Measurements from ENCODE around the gene SSB. TPM values are rescaled to one million over a fixed set of nuclear protein-coding genes. Genes with fewer than 3 reads are reported as not detected.

Gene SSB
- total and polyA plus RNA-seq, 9 of the 15 experiments (the other 6 are each of a cell fraction or from before 2014, with no cell fraction given) = 317 to 849 (median 515) TPM

- peak; percentile 43; the same call in 1 of the 2 replicates for TF ChIP-seq MAX (CRISPR knock-in tag; IDR thresholded peaks at IDR 0.05)
- TF ChIP-seq CTCF (IDR thresholded peaks at IDR 0.05 in 2 of 3, conservative IDR thresholded peaks at IDR 0.05 in 1 of 3; ENCODE audit: insufficient read depth in 2 of 3, low read depth in 1 of 3, low read length in 3 of 3) = peak; percentile 25 to 27 (median 27); a peak in 2 of 6 replicates
- no peak for TF ChIP-seq XRCC5 (IDR thresholded peaks at IDR 0.05; ENCODE audit: low read depth, low read length)
- TF ChIP-seq GTF3C2 (IDR thresholded peaks at IDR 0.05; ENCODE audit: borderline replicate concordance, extremely low read depth, insufficient read length) = no peak
- no peak for TF ChIP-seq HMGN3 (IDR thresholded peaks at IDR 0.05; ENCODE audit: borderline replicate concordance, extremely low read depth, insufficient read length, low read depth, low read length)
- no peak for TF ChIP-seq U2AF2 (optimal IDR thresholded peaks at IDR 0.05; ENCODE audit: low read depth, low read length)
- no peak for TF ChIP-seq ARID3A (IDR thresholded peaks at IDR 0.05; ENCODE audit: borderline replicate concordance, low read depth, low read length)
- TF ChIP-seq LCOR (CRISPR knock-in tag; IDR thresholded peaks at IDR 0.05) = peak; percentile 40; the same call in 1 of the 2 replicates
- TF ChIP-seq ZNF41 (CRISPR knock-in tag; conservative IDR thresholded peaks at IDR 0.05) = no peak
- no peak for TF ChIP-seq MIER1 (IDR thresholded peaks at IDR 0.05; ENCODE audit: low read depth)
- TF ChIP-seq RAD51 (IDR thresholded peaks at IDR 0.05; ENCODE audit: borderline replicate concordance, low read depth) = peak; percentile 34; the same call in 1 of the 2 replicates
- TF ChIP-seq NBN (IDR thresholded peaks at IDR 0.05; ENCODE audit: low read depth) = peak; percentile 96
- TF ChIP-seq USF2 (CRISPR knock-in tag; IDR thresholded peaks at IDR 0.05) = no peak
- peak in 1 of 2 experiments; percentile 45; a peak in 2 of 4 replicates for TF ChIP-seq HDAC1 (IDR thresholded peaks at IDR 0.05)
- peak; percentile 80 for TF ChIP-seq HDAC2 (IDR thresholded peaks at IDR 0.05)
- TF ChIP-seq ZNF263 (CRISPR knock-in tag; IDR thresholded peaks at IDR 0.05; ENCODE audit: borderline replicate concordance) = peak; percentile 98
- TF ChIP-seq TCFL5 (CRISPR knock-in tag; conservative IDR thresholded peaks at IDR 0.05) = no peak
- TF ChIP-seq CHD2 (IDR thresholded peaks at IDR 0.05; ENCODE audit: low read depth, low read length) = no peak
- TF ChIP-seq ELF2 (CRISPR knock-in tag; IDR thresholded peaks at IDR 0.05) = no peak
- no peak for TF ChIP-seq YBX1 (IDR thresholded peaks at IDR 0.05)
Observed at GRCh38 chr2:169839954-169840746, 41.5 kb downstream of the SSB start (continued).
